ENCODE measurements around the gene PLXDC2.

- TF ChIP-seq CTCF (IDR thresholded peaks at IDR 0.05) = no peak
- TF ChIP-seq, protein P1, sequence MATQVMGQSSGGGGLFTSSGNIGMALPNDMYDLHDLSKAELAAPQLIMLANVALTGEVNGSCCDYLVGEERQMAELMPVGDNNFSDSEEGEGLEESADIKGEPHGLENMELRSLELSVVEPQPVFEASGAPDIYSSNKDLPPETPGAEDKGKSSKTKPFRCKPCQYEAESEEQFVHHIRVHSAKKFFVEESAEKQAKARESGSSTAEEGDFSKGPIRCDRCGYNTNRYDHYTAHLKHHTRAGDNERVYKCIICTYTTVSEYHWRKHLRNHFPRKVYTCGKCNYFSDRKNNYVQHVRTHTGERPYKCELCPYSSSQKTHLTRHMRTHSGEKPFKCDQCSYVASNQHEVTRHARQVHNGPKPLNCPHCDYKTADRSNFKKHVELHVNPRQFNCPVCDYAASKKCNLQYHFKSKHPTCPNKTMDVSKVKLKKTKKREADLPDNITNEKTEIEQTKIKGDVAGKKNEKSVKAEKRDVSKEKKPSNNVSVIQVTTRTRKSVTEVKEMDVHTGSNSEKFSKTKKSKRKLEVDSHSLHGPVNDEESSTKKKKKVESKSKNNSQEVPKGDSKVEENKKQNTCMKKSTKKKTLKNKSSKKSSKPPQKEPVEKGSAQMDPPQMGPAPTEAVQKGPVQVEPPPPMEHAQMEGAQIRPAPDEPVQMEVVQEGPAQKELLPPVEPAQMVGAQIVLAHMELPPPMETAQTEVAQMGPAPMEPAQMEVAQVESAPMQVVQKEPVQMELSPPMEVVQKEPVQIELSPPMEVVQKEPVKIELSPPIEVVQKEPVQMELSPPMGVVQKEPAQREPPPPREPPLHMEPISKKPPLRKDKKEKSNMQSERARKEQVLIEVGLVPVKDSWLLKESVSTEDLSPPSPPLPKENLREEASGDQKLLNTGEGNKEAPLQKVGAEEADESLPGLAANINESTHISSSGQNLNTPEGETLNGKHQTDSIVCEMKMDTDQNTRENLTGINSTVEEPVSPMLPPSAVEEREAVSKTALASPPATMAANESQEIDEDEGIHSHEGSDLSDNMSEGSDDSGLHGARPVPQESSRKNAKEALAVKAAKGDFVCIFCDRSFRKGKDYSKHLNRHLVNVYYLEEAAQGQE (IDR thresholded peaks at IDR 0.05; ENCODE audit: insufficient read depth in 1 of 2, low read depth in 2 of 2, low read length in 1 of 2) = no peak
- no peak for TF ChIP-seq POLR2AphosphoS5 (IDR thresholded peaks at IDR 0.05; ENCODE audit: low read depth, low read length)
- no peak for TF ChIP-seq TCF7L2 (IDR thresholded peaks at IDR 0.05; ENCODE audit: low read depth, low read length)
Observed at GRCh38 chr10:19874791-19875190, 58.6 kb downstream of the PLXDC2 start.

Data from Panc1 (cell line).